ENCODE measurements around the gene SLC30A3.

Gene SLC30A3

GRCh38 chr2:27223416-27223815, 39.4 kb downstream of the SLC30A3 start:
- DNase-seq, result no peak

GRCh38 chr2:27222407-27222806, 40.4 kb downstream of the SLC30A3 start:
- DNase-seq, result no peak

- DNase-seq, result no peak
These were observed 41.7 kb downstream of the SLC30A3 start for GRCh38 chr2:27221166-27221565.

- no peak for DNase-seq
These were observed 42.8 kb downstream of the SLC30A3 start for GRCh38 chr2:27220091-27220490.

GRCh38 chr2:27219091-27219490, 43.8 kb downstream of the SLC30A3 start:
- DNase-seq, result no peak

- no peak for DNase-seq
These were observed 44.2 kb downstream of the SLC30A3 start for GRCh38 chr2:27218614-27219013.

GRCh38 chr2:27217173-27218121, 45.4 kb downstream of the SLC30A3 start, which contains the start of gene CAD:
CAD (plus strand) TSS chr2:27217369; CDS start chr2:27217552, 183 bp downstream.
- DNase-seq, result peak; percentile 91

DNA sequence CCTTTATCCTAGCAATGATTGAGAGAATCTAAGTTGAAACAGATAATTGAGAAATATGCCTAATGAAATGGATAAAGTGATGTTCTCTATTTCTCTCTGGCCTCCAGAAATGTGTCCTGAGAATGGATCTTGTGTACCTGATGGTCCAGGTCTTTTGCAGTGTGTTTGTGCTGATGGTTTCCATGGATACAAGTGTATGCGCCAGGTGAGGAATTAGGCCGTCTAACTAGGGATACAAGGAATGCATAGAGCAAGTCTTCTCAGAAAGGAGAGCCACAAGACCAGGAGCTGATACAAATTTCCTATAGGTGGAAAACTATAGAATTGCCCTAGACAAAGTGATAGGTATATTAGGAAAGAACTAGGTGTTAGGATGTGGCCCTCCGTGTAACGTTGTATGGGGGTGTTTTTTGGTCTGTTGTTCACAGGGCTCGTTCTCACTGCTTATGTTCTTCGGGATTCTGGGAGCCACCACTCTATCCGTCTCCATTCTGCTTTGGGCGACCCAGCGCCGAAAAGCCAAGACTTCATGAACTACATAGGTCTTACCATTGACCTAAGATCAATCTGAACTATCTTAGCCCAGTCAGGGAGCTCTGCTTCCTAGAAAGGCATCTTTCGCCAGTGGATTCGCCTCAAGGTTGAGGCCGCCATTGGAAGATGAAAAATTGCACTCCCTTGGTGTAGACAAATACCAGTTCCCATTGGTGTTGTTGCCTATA, 46.3 kb downstream of the SLC30A3 start:
- no peak for DNase-seq

- no peak for DNase-seq
These were observed 47.9 kb downstream of the SLC30A3 start for GRCh38 chr2:27214941-27215340.

GRCh38 chr2:27212626-27213471, 50.0 kb downstream of the SLC30A3 start:
- no peak for DNase-seq

DNA sequence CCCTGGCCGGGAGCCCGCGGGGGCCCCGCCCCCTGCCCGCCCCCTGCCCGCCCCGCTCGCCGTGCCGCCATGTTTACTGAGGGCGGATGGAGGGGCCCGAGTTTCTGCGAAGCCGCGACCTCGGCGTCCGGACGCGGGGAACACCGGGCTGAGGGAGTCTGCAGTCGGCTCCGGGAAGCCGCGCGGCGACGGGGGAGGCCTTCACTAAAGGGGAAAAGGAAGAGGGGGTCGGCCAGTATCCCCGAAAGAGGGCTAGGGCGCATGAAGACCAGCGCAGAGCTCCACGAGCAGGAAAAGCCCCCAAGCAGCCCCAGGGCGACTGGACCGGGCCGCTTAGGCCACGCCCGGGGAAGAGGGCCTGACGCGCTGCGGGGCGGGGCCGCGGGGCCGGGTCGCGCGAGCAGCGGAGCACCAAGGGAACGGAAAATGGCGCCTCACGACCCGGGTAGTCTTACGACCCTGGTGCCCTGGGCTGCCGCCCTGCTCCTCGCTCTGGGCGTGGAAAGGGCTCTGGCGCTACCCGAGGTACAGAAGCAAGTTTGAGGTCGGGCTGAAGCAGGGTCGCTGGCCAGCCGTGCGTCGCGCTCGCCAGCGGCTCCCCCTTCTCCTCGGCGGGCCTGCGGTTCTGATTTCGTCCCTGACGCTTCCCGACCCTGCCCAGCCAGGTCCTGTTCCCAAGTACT, 50.8 kb downstream of the SLC30A3 start, which contains the start of the genes ATRAID and SLC5A6:
Gene ATRAID, plus strand, starts transcription at position 99 of the 683 bp plus-strand sequence. Its CDS starts 328 bp downstream, at position 427.
Gene SLC5A6, minus strand, starts transcription at position 326 of the 683 bp plus-strand sequence. CDS start 4,618 bp downstream, outside the sequence.
- DNase-seq, result peak; percentile 93

DNA sequence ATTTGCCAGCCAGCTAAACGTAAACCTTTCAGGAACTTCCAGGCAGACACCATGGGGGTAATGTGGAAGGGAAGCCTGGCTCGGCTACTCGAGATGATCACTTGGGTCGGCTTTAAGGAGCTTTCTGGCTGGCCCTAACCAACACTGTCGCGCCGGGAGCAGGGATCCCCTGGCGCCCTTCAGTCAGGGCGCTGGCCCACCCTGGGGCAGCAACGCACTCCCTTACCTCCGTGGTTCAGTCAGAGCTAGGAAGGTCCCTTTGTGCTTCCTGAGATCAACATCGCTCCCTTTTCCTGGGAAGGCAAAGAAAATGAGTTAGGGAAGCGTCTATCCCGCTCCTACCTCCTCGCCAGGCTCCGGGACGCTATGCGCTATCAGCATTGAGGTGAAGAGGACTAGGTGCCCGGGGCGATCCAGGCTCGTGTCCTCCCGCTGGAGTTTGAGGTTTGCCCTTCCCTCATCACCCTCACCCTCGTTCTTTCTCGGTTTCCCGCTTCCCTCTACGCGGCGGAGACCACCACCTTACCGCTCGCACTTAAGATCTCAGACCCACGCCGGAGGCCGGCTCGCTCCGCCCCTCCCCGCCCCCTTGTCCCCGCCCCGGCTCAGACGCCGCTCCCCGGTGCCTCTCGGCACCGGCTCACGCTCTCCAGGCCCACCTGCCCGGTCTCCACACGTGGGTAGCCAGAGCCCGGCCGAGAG, 51.5 kb downstream of the SLC30A3 start:
- no peak for DNase-seq

GRCh38 chr2:27209621-27210401, 53.0 kb downstream of the SLC30A3 start:
- no peak for DNase-seq

DNA sequence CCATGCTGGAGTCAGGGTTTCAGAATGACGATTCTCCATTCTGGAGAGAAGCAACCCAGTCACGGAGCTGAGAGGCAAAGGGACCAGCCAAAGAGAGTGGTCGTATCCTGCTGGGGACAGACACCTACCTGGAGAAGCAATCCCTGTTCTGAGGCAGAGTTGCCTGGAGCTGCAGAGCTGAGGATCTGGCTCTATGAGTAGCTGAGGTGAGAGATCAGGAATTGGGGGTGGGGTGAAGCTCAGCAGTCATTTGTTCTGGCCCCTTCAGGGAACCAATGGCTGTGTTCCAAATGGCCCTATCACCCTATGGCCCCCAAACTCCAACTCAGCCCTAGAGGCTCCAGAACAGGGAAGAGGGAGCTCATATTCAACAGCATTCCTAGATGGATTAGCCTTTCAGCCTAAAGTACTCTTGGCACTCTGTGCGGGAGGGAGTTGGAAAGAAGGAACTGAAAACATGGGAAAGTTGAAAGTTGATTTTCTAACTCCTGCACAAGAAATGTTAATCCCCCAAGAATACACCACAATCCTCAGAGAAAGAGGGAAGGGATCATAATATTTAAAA, 54.3 kb downstream of the SLC30A3 start:
- DNase-seq, result no peak

DNA sequence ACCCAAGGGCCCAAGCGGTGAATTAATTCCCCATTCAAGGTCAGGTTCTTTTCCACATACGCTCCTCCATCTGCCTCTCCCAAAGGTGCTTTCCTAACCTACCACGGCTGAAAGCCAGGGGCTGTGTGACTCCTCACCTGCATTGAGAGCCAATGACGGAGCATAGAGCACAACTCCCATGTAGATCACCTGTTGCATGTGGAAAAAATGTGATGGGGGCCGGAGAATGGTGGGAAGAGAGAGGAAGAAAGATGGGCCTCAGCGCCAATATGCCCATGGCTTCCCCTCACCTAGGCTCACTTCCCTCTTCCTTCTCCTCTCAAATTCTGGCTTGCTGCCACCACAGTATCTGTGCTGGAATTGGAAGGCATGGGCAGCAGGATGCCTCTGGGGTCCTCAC, 56.5 kb downstream of the SLC30A3 start:
- DNase-seq, result no peak

DNA sequence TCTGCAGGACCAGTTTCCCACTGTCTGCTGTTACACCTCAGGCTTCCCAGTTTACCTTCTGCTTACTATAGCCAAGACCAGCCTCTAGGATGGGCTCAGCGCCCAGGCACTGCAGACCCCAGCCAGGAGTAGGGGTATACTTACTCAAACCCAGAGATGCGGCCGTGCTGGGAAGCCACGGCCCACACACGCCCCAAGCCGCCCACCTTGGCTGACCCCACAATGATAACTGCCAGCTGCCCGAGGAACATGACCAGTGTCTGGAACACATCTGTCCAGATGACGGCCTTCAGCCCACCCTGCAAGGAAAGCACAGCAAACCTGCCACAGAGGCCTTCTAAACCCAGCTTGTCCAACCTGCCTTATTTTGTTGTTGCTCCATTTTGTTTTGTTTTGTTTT, 57.6 kb downstream of the SLC30A3 start:
- DNase-seq, result no peak

DNA sequence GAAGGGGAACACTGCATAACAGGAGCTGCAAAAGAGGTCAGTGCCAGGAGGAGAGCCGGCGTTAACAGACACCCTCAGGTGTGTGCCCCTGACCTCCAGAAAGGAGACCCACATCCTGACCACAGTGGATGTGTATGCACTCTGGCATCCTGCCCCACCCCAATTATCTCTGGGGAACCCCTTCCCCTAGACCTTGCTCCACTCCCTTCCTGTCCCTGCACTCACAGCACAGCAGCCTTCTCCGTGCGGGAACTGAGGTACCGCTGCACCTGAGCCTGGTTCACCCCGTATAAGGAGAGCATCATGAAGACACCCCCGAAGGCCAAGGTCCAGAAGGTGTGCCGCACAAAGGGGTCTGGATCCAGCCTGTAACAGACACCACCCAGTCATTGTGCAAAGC, 58.3 kb downstream of the SLC30A3 start:
- no peak for DNase-seq

DNA sequence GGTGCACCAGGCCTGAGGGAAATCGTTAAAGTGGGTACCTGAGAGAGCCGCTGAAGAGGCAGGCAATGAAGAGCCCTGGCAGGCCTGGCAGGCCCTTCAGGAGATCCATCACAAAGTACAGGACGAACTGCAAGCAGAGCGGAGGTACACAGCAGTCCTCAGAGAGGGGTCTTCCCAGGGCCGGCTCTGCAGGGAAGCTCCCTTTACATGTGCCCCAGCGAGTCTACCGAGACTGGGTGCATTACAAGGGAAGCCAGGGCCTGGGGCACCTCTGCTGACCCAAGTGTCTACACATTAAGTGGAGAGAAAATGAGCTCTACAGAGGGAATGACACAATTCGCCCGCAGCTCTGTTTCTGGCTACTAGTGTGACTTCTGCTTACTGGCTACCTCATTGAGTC, 59.1 kb downstream of the SLC30A3 start:
- no peak for DNase-seq
